ENCODE measurements around the gene ELL3.

DNA sequence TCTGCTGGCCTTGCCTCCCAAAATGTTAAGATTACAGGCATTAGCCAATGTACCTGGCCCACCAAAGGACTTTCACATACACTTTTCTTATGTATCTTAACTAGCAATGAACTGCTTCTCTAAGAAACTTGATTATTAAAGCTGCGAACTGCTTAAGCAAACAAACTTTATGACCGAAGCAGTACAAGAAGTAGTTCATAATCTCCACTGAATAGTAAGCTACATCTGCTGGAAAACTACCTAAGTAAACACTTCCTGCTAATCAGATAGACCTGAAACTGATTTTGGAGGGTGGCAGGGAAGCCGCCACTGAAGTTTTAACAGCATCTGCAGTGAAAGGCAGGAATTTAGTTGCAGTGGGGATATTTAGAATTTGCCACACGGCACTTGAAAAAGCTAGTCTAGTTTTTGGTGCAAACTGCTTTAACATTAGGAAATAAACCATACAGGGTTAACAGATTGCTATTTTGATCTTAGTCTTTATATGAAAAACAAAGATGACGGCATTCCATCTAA is 31.7 kb upstream of the ELL3 start:
- TF ChIP-seq EZH2 (IDR thresholded peaks at IDR 0.05; ENCODE audit: insufficient read depth, poor library complexity, severe bottlenecking) (no peak), EZH2phosphoT487 (IDR thresholded peaks at IDR 0.05; ENCODE audit: insufficient read depth, low read depth) (no peak)

All from GM23248 (cell line).